Measurements from ENCODE around the gene SMIM31. TPM values are rescaled to one million over a fixed set of nuclear protein-coding genes. Genes with fewer than 3 reads are reported as not detected.

The SMIM31 gene
- total and polyA plus RNA-seq, 2 donors (not counting 1 experiment from before 2014, with no cell fraction given) = not detected

DNA sequence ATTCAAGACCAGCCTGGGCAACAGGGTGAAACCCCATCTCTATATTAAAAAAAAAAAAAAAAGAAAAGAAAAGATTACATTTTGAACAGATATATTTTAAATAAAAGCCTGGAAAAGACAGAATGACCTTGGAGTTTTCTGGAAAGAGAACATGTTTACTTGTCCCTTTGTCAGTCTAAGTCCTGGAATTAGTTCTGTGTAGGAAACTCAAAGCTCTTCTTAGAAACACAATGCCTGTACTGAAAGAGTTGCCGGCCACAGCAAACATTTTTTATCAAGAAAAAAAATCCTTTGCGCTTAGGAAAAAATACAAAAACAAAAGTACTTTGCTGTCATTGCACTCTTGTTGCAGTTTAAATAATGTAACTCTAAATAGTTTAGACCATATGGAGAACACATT, 59.6 kb downstream of the SMIM31 start:
- no peaks in the 10 kb centered on the region for H3K79me2 ChIP-seq (ENCODE audit: control insufficient read depth, insufficient read depth, low read length)
- H3K27ac ChIP-seq (ENCODE audit: low read length in 2 of 2) = no peak overlapping the region
- H3K27me3 Mint-ChIP-seq = no peaks in the 10 kb centered on the region
- no peaks in the 10 kb centered on the region for H3K36me3 ChIP-seq (replicated peaks in 1 of 2; ENCODE audit: control extremely low read depth in 1 of 2, control insufficient read depth in 1 of 2, extremely low read depth in 1 of 2, insufficient read depth in 2 of 2, low read length in 1 of 2)
- WGBS (ENCODE audit: insufficient coverage) = no CpG with 5 or more reads among the region's 2 CpGs
- no peaks in the 10 kb centered on the region for H4K20me1 ChIP-seq (ENCODE audit: control insufficient read depth, insufficient read depth, low read length, poor library complexity, severe bottlenecking)
- H3K4me1 Mint-ChIP-seq = no peaks in the 10 kb centered on the region
- no peaks in the 10 kb centered on the region for H3K9me3 Mint-ChIP-seq (ENCODE audit: insufficient read depth)
- intact Hi-C loops (cut with micrococcal nuclease) = no loop called here
- ATAC-seq (ENCODE audit: low read depth) = no peak
- no peak overlapping the region for H3K4me3 ChIP-seq (ENCODE audit: control extremely low read depth in 1 of 5, extremely low read depth in 1 of 5, insufficient read depth in 1 of 5, low read depth in 2 of 5, low read length in 4 of 5)
- no peak overlapping the region for H3K9ac ChIP-seq (ENCODE audit: low read length)
- ChIA-PET CTCF (no interaction called here), POLR2A (no interaction called here)
- no peaks in the 10 kb centered on the region for H3K27me3 ChIP-seq (replicated peaks in 1 of 4; ENCODE audit: control extremely low read depth in 1 of 4, control insufficient read depth in 3 of 4, insufficient read depth in 4 of 4, low read length in 3 of 4)
- H3K27ac Mint-ChIP-seq = no peak overlapping the region
- H2AFZ ChIP-seq (ENCODE audit: insufficient read depth, low read depth, low read length, poor library complexity, severe bottlenecking) = no peak overlapping the region
- no peak for DNase-seq
- no peak overlapping the region for H3K4me3 Mint-ChIP-seq
- H3K9me3 ChIP-seq (ENCODE audit: control extremely low read depth in 1 of 3, control insufficient read depth in 2 of 3, insufficient read depth in 1 of 3, low read length in 2 of 3) = no peaks in the 10 kb centered on the region
- H3K4me1 ChIP-seq (ENCODE audit: control insufficient read depth in 2 of 2, insufficient read depth in 2 of 2, low read length in 2 of 2) = no peaks in the 10 kb centered on the region
- no peak for TF ChIP-seq EZH2 (IDR thresholded peaks at IDR 0.05; ENCODE audit: borderline replicate concordance, insufficient read depth, low read depth, low read length, poor library complexity, severe bottlenecking)
- TF ChIP-seq, protein P1, sequence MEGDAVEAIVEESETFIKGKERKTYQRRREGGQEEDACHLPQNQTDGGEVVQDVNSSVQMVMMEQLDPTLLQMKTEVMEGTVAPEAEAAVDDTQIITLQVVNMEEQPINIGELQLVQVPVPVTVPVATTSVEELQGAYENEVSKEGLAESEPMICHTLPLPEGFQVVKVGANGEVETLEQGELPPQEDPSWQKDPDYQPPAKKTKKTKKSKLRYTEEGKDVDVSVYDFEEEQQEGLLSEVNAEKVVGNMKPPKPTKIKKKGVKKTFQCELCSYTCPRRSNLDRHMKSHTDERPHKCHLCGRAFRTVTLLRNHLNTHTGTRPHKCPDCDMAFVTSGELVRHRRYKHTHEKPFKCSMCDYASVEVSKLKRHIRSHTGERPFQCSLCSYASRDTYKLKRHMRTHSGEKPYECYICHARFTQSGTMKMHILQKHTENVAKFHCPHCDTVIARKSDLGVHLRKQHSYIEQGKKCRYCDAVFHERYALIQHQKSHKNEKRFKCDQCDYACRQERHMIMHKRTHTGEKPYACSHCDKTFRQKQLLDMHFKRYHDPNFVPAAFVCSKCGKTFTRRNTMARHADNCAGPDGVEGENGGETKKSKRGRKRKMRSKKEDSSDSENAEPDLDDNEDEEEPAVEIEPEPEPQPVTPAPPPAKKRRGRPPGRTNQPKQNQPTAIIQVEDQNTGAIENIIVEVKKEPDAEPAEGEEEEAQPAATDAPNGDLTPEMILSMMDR (IDR thresholded peaks at IDR 0.05) = no peak
- H3K4me2 ChIP-seq (replicated peaks; ENCODE audit: low read depth, low read length, poor library complexity, severe bottlenecking) = no peak overlapping the region

DNA sequence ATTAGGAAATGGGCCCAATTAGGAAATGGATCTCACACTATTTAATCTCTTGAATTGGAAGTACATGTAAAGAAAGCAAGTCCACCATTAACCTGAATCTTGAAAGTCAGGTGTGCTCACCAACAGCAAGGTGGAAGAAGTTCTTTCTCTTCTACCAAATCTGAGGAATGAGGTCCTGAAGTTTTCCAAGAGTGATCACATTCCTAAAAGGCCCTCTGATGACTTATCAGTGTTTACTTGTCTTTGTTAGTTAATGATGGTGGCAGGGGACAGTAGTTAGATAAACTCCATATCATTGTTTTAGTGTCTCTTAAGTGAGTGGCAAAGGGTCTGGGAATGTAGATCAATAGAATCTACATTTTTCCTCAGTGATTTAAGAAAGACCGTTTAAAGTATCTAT, 61.8 kb downstream of the SMIM31 start:
- Histone ChIP-seq H2AFZ (ENCODE audit: insufficient read depth, low read depth, low read length, poor library complexity, severe bottlenecking) (no peak overlapping the region), H3K27ac (ENCODE audit: low read length in 2 of 2) (no peak overlapping the region), H3K27me3 (replicated peaks in 1 of 4; ENCODE audit: control extremely low read depth in 1 of 4, control insufficient read depth in 3 of 4, insufficient read depth in 4 of 4, low read length in 3 of 4) (no peaks in the 10 kb centered on the region), H3K4me2 (replicated peaks; ENCODE audit: low read depth, low read length, poor library complexity, severe bottlenecking) (no peak overlapping the region), H3K36me3 (replicated peaks in 1 of 2; ENCODE audit: control extremely low read depth in 1 of 2, control insufficient read depth in 1 of 2, extremely low read depth in 1 of 2, insufficient read depth in 2 of 2, low read length in 1 of 2) (no peaks in the 10 kb centered on the region), H3K9ac (ENCODE audit: low read length) (no peak overlapping the region), H3K4me1 (ENCODE audit: control insufficient read depth in 2 of 2, insufficient read depth in 2 of 2, low read length in 2 of 2) (no peaks in the 10 kb centered on the region), H3K4me3 (ENCODE audit: control extremely low read depth in 1 of 5, extremely low read depth in 1 of 5, insufficient read depth in 1 of 5, low read depth in 2 of 5, low read length in 4 of 5) (no peak overlapping the region), H3K9me3 (ENCODE audit: control extremely low read depth in 1 of 3, control insufficient read depth in 2 of 3, insufficient read depth in 1 of 3, low read length in 2 of 3) (no peaks in the 10 kb centered on the region), H3K79me2 (ENCODE audit: control insufficient read depth, insufficient read depth, low read length) (no peaks in the 10 kb centered on the region), H4K20me1 (ENCODE audit: control insufficient read depth, insufficient read depth, low read length, poor library complexity, severe bottlenecking) (no peaks in the 10 kb centered on the region)
- Mint-ChIP-seq H3K27ac (no peak overlapping the region), H3K9me3 (ENCODE audit: insufficient read depth) (no peaks in the 10 kb centered on the region), H3K27me3 (peaks cover 5% of the 10 kb centered on the region), H3K4me1 (no peaks in the 10 kb centered on the region), H3K4me3 (no peak overlapping the region)
- POLR2A ChIA-PET = no interaction called here
- no CpG with 5 or more reads among the region's 1 CpG for WGBS (ENCODE audit: insufficient coverage)
- no peak for DNase-seq
- CTCF ChIA-PET = no interaction called here
- ATAC-seq (ENCODE audit: low read depth) = no peak
- intact Hi-C loops (cut with micrococcal nuclease) = no loop called here
- TF ChIP-seq, protein P1 (IDR thresholded peaks at IDR 0.05) = no peak
- TF ChIP-seq EZH2 (IDR thresholded peaks at IDR 0.05; ENCODE audit: borderline replicate concordance, insufficient read depth, low read depth, low read length, poor library complexity, severe bottlenecking) = no peak

Measured in B cell (primary cell).